ENCODE data around the gene MAN2B1.
"Not testable (repeated sequence)": the region's sequence is repeated elsewhere in the genome, so short reads cannot be mapped to it uniquely, and the experiment has no call there.

Gene MAN2B1

GRCh38 chr19:12689581-12690216, 23.2 kb upstream of the MAN2B1 start:
- in situ Hi-C loops (cut with HindIII; ENCODE audit: low sequenced_read_pairs) = no loop called here

GRCh38 chr19:12689012-12689411, 22.5 kb upstream of the MAN2B1 start:
- in situ Hi-C loops (cut with HindIII; ENCODE audit: low sequenced_read_pairs) = no loop called here

GRCh38 chr19:12687496-12688196, 21.1 kb upstream of the MAN2B1 start, which contains the start of gene GNG14:
GNG14 (plus strand) TSS chr19:12687998; CDS start chr19:12688049, 51 bp downstream.
- in situ Hi-C loops (cut with HindIII; ENCODE audit: low sequenced_read_pairs) = no loop called here

GRCh38 chr19:12685831-12686230, 19.3 kb upstream of the MAN2B1 start:
- in situ Hi-C loops (cut with HindIII; ENCODE audit: low sequenced_read_pairs) = no loop called here

- in situ Hi-C loops (cut with HindIII; ENCODE audit: low sequenced_read_pairs) = no loop called here
Measured at GRCh38 chr19:12681074-12681987, 14.8 kb upstream of the MAN2B1 start, which contains the start of gene DHPS. DHPS (minus strand) TSS chr19:12681880; CDS start chr19:12681766, 114 bp downstream.

GRCh38 chr19:12680034-12680433, 13.5 kb upstream of the MAN2B1 start:
- in situ Hi-C loops (cut with HindIII; ENCODE audit: low sequenced_read_pairs) = no loop called here

GRCh38 chr19:12678039-12678438, 11.5 kb upstream of the MAN2B1 start:
- in situ Hi-C loops (cut with HindIII; ENCODE audit: low sequenced_read_pairs) = not testable (repeated sequence)

- in situ Hi-C loops (cut with HindIII; ENCODE audit: low sequenced_read_pairs) = no loop called here
Measured at GRCh38 chr19:12676928-12677327, 10.4 kb upstream of the MAN2B1 start.

GRCh38 chr19:12676384-12676792, 9.8 kb upstream of the MAN2B1 start:
- in situ Hi-C loops (cut with HindIII; ENCODE audit: low sequenced_read_pairs) = no loop called here

GRCh38 chr19:12675940-12676339, 9.4 kb upstream of the MAN2B1 start:
- in situ Hi-C loops (cut with HindIII; ENCODE audit: low sequenced_read_pairs) = no loop called here

GRCh38 chr19:12675399-12675798, 8.9 kb upstream of the MAN2B1 start:
- in situ Hi-C loops (cut with HindIII; ENCODE audit: low sequenced_read_pairs) = no loop called here

GRCh38 chr19:12672744-12673143, 6.2 kb upstream of the MAN2B1 start:
- in situ Hi-C loops (cut with HindIII; ENCODE audit: low sequenced_read_pairs) = no loop called here

GRCh38 chr19:12670159-12670928, 3.8 kb upstream of the MAN2B1 start:
- in situ Hi-C loops (cut with HindIII; ENCODE audit: low sequenced_read_pairs) = no loop called here

- in situ Hi-C loops (cut with HindIII; ENCODE audit: low sequenced_read_pairs) = no loop called here
Measured at GRCh38 chr19:12669270-12670158, 3.0 kb upstream of the MAN2B1 start.

GRCh38 chr19:12668932-12669269, 2.4 kb upstream of the MAN2B1 start:
- in situ Hi-C loops (cut with HindIII; ENCODE audit: low sequenced_read_pairs) = no loop called here

GRCh38 chr19:12668346-12668745, 1.8 kb upstream of the MAN2B1 start:
- in situ Hi-C loops (cut with HindIII; ENCODE audit: low sequenced_read_pairs) = no loop called here

GRCh38 chr19:12667731-12668302, 1.3 kb upstream of the MAN2B1 start:
- in situ Hi-C loops (cut with HindIII; ENCODE audit: low sequenced_read_pairs) = no loop called here

- in situ Hi-C loops (cut with HindIII; ENCODE audit: low sequenced_read_pairs) = no loop called here
Measured at GRCh38 chr19:12665671-12666264, 774 bp downstream of the MAN2B1 start.

GRCh38 chr19:12665281-12665573, 1.3 kb downstream of the MAN2B1 start:
- in situ Hi-C loops (cut with HindIII; ENCODE audit: low sequenced_read_pairs) = no loop called here

All from DLD1 (cell line).